A549 (cell line): Measurements from ENCODE around the gene FRY. TPM values are rescaled to one million over a fixed set of nuclear protein-coding genes. Genes with fewer than 3 reads are reported as not detected.

Source experiments
- ATAC-seq, 2 experiments: fragments of 200-7000 bp in 1 of 2; fragments of >200 bp in 1 of 2; cut with Nextera tagmentation in 1 of 2; cut with Tn5 transposase in 1 of 2; 3 replicates each; pipeline versions ENCODE4 v1.8.0 to v1.9.1; 2018 to 2020; ENCODE audit warnings: mild to moderate bottlenecking in 1 of 2, moderate library complexity in 1 of 2
- CTCF ChIA-PET: fragments of 300-600 bp; sonication (Branson Sonifier 250); formaldehyde crosslinking; extraction: SDS; loops from one replicate; lab custom pipeline; 2021; ENCODE audit warnings: antibody characterized with exemption, inconsistent platforms; lab: Yijun Ruan, JAX
- POLR2A ChIA-PET: fragments of 350-600 bp; formaldehyde crosslinking; extraction: SDS; loops from one replicate; lab custom pipeline; 2021; ENCODE audit warnings: antibody characterized with exemption, inconsistent platforms; lab: Yijun Ruan, JAX
- DNase-seq, 2 experiments: peaks; one replicate each; pipeline versions ENCODE4 v3.0.0 to v3.0.0-alpha.2; 2011 to 2016; ENCODE audit warnings: low read depth in 1 of 2, low spot score in 1 of 2
- FAIRE-seq: peaks from 2 replicates; lab custom pipeline; 2011; peaks lifted over from hg19 to GRCh38; lab: Jason Lieb, UNC
- H3K27ac ChIP-seq, 2 experiments: fragments of >200 bp; sonication (Bioruptor Twin); formaldehyde crosslinking; 3 replicates each; pipeline ENCODE4 v1.5.1; 2016 to 2017
- H3K4me1 ChIP-seq: fragments of >200 bp; sonication (Bioruptor Twin); formaldehyde crosslinking; 3 replicates; pipeline ENCODE4 v1.6.1; 2016
- H3K4me2 ChIP-seq: fragments of >200 bp; sonication (Bioruptor Twin); formaldehyde crosslinking; 3 replicates; pipeline ENCODE4 v1.6.1; 2016
- H3K4me3 ChIP-seq: fragments of >200 bp; sonication (Bioruptor Twin); formaldehyde crosslinking; 3 replicates; pipeline ENCODE4 v1.5.1; 2016
- H3K9me3 ChIP-seq: fragments of >200 bp; sonication (Bioruptor Twin); formaldehyde crosslinking; 3 replicates; pipeline ENCODE4 v1.6.1; 2016
- BHLHE40 ChIP-seq: IDR thresholded peaks from 2 replicates; pipeline ENCODE4 v1.6.1; 2012; ENCODE audit warnings: low read depth, low read length, inconsistent platforms
- CBX2 ChIP-seq: fragments of 200-600 bp; sonication (generic); IDR thresholded peaks from 2 replicates; pipeline ENCODE4 v1.6.1; 2016; ENCODE audit warnings: low read depth, mild to moderate bottlenecking, borderline replicate concordance
- CBX8 ChIP-seq: fragments of 200-600 bp; sonication (generic); IDR thresholded peaks from 2 replicates; pipeline ENCODE4 v1.6.1; 2016
- E2F6 ChIP-seq: IDR thresholded peaks from 2 replicates; pipeline ENCODE4 v1.6.1; 2012; ENCODE audit warnings: low read depth, borderline replicate concordance
- EHF ChIP-seq: fragments of 250-450 bp; sonication (Bioruptor Pico); IDR thresholded peaks from 2 replicates; pipeline ENCODE4 v1.5.0; 2020; ENCODE audit warnings: mild to moderate bottlenecking
- EHMT2 ChIP-seq: fragments of 200-600 bp; sonication (generic); IDR thresholded peaks from 2 replicates; pipeline ENCODE4 v1.6.1; 2016; ENCODE audit warnings: antibody characterized with exemption, low read depth, mild to moderate bottlenecking, moderate library complexity
- EP300 ChIP-seq, 2 experiments: fragments of >200 bp; sonication (Bioruptor Twin); formaldehyde crosslinking; IDR thresholded peaks; 2 replicates in 1 of 2; 3 replicates in 1 of 2; pipeline ENCODE4 v1.6.1; 2016 to 2017
- HDAC2 ChIP-seq: fragments of 200-600 bp; sonication (generic); IDR thresholded peaks from 2 replicates; pipeline ENCODE4 v1.6.1; 2016
- HES2 ChIP-seq: fragments of >200 bp; sonication (Bioruptor Twin); formaldehyde crosslinking; IDR thresholded peaks from 2 replicates; pipeline ENCODE4 v1.6.1; 2016
- HEYL ChIP-seq: fragments of 250-450 bp; sonication (Bioruptor Pico); IDR thresholded peaks from 2 replicates; pipeline ENCODE4 v1.8.0; 2021; ENCODE audit warnings: mild to moderate bottlenecking, moderate library complexity
- JUNB ChIP-seq: fragments of >200 bp; sonication (Bioruptor Twin); formaldehyde crosslinking; IDR thresholded peaks from 2 replicates; pipeline ENCODE4 v1.6.1; 2016
- KDM5A ChIP-seq: fragments of 200-600 bp; sonication (generic); IDR thresholded peaks from 2 replicates; pipeline ENCODE4 v1.6.1; 2016; ENCODE audit warnings: antibody characterized with exemption, mild to moderate bottlenecking
- MAFK ChIP-seq: fragments of 450-650 bp; IDR thresholded peaks from 2 replicates; pipeline ENCODE4 v1.6.1; 2014; ENCODE audit not compliant: partially characterized antibody
- MAX ChIP-seq: IDR thresholded peaks from 2 replicates; pipeline ENCODE4 v1.6.1; 2012
- MAZ ChIP-seq: fragments of 150-350 bp; IDR thresholded peaks from 2 replicates; pipeline ENCODE4 v1.6.1; 2014; ENCODE audit warnings: antibody characterized with exemption, low read depth, low read length, borderline replicate concordance
- NFE2L2 ChIP-seq: fragments of 150-350 bp; conservative IDR thresholded peaks from 2 replicates; pipeline ENCODE4 v1.6.1; 2014; ENCODE audit warnings: low read length
- NPAS2 ChIP-seq: fragments of 250-450 bp; sonication (Bioruptor Pico); IDR thresholded peaks from 2 replicates; pipeline ENCODE4 v1.8.0; 2022; ENCODE audit warnings: mild to moderate bottlenecking, moderate library complexity, borderline replicate concordance
- POLR2A ChIP-seq: IDR thresholded peaks from 2 replicates; pipeline ENCODE4 v1.6.1; 2012; ENCODE audit warnings: mild to moderate bottlenecking, low read length
- RARB ChIP-seq: fragments of 250-450 bp; sonication (Bioruptor Pico); IDR thresholded peaks from 2 replicates; pipeline ENCODE4 v1.8.0; 2021; ENCODE audit warnings: mild to moderate bottlenecking, moderate library complexity
- RFX5 ChIP-seq: fragments of 450-650 bp; IDR thresholded peaks from 2 replicates; pipeline ENCODE4 v1.7.1; 2014; ENCODE audit warnings: antibody characterized with exemption, mild to moderate bottlenecking, moderate library complexity
- RNF2 ChIP-seq: fragments of 200-600 bp; sonication (generic); IDR thresholded peaks from 2 replicates; pipeline ENCODE4 v1.6.1; 2016; ENCODE audit warnings: low read depth, mild to moderate bottlenecking, antibody characterized with exemption, moderate library complexity, borderline replicate concordance
- SMC3 ChIP-seq: fragments of >200 bp; sonication (Bioruptor Twin); formaldehyde crosslinking; IDR thresholded peaks from 3 replicates; pipeline ENCODE4 v1.6.1; 2018; ENCODE audit warnings: inconsistent platforms
- SREBF2 ChIP-seq: fragments of 450-650 bp; IDR thresholded peaks from 2 replicates; pipeline ENCODE4 v1.6.1; 2014; ENCODE audit warnings: mild to moderate bottlenecking, moderate library complexity
- TFCP2L1 ChIP-seq: fragments of 250-450 bp; sonication (Bioruptor Pico); IDR thresholded peaks from 2 replicates; pipeline ENCODE4 v1.5.0; 2021; ENCODE audit warnings: mild to moderate bottlenecking
- TP53 ChIP-seq: fragments of 250-450 bp; sonication (Bioruptor Pico); IDR thresholded peaks from 2 replicates; pipeline ENCODE4 v1.5.0; 2021; ENCODE audit warnings: mild to moderate bottlenecking, moderate library complexity
- USF2 ChIP-seq: fragments of 450-650 bp; IDR thresholded peaks from 2 replicates; pipeline ENCODE4 v1.6.1; 2014; ENCODE audit warnings: antibody characterized with exemption
- ZFP36 ChIP-seq: fragments of 450-650 bp; IDR thresholded peaks from 2 replicates; pipeline ENCODE4 v1.6.1; 2014; ENCODE audit warnings: borderline replicate concordance; ENCODE audit not compliant: partially characterized antibody
- WGBS: methylation state at CpG from one replicate; pipeline ENCODE4 v1.1.6; 2017; ENCODE audit errors: missing lambda C conversion rate; 5-methylcytosine and 5-hydroxymethylcytosine counted together
- polyA plus RNA-seq, 4 experiments: library from polyadenylated mRNA; depleted of rRNA in 3 of 4; stranded (reverse); fragments of >200 nt; fragmentation: RNase III in 1 of 4; extraction: RNeasy Plus Mini Kit Qiagen cat#74134 plus additional on column Dnase treatment in 1 of 4; gene quantifications; 2 replicates in 3 of 4; 3 replicates in 1 of 4; pipeline ENCODE4 v1.2.3, GENCODE V29; 2011 to 2017

Gene FRY
- polyA plus RNA-seq, 2 of the 4 experiments (the other 2 are of a cell fraction), result 0.08 to 0.26 TPM

GRCh38 chr13:32075170-32075851 is 43.7 kb downstream of the FRY start:
- H3K9me3 ChIP-seq, result no peaks in the 10 kb centered on the region
- H3K4me3 ChIP-seq, result no peak overlapping the region
- CTCF ChIA-PET, result no interaction called here
- H3K4me2 ChIP-seq, result no peak overlapping the region
- no peaks in the 10 kb centered on the region for H3K4me1 ChIP-seq
- TF ChIP-seq EHMT2 (no peak), NPAS2 (CRISPR knock-in tag) (no peak), HES2 (no peak), CBX2 (no peak), ZFP36 (no peak)
- POLR2A ChIA-PET, result no interaction called here
- FAIRE-seq (no peak), ATAC-seq (no peak), DNase-seq (no peak)
- H3K27ac ChIP-seq, result no peak overlapping the region
- 35% methylated on average over 2 of the region's 2 CpGs for WGBS

- TF ChIP-seq JUNB (no peak), NFE2L2 (no peak), EHMT2 (no peak), EHF (CRISPR knock-in tag) (no peak), HEYL (CRISPR knock-in tag) (no peak), MAFK (no peak), KDM5A (no peak), MAZ (no peak), RFX5 (no peak), EP300 (IDR thresholded peaks at IDR 0.05) (no peak), BHLHE40 (no peak), SMC3 (no peak), CBX2 (no peak), MAX (no peak), TFCP2L1 (CRISPR knock-in tag) (no peak), E2F6 (no peak)
These were observed 48.0 kb downstream of the FRY start for GRCh38 chr13:32079587-32079986.

GRCh38 chr13:32080328-32080744 is 48.8 kb downstream of the FRY start:
- no peak overlapping the region for H3K4me3 ChIP-seq
- POLR2A ChIA-PET, result no interaction called here
- CTCF ChIA-PET, result no interaction called here
- H3K27ac ChIP-seq, result no peak overlapping the region
- WGBS, result 0% methylated on average over 1 of the region's 1 CpG
- no peaks in the 10 kb centered on the region for H3K4me1 ChIP-seq
- DNase-seq, result no peak
- no peak for FAIRE-seq
- H3K4me2 ChIP-seq, result no peak overlapping the region
- H3K9me3 ChIP-seq, result no peaks in the 10 kb centered on the region
- no peak; a peak in 1 of 6 replicates for ATAC-seq
- TF ChIP-seq HDAC2 (no peak), HES2 (no peak), SREBF2 (no peak), MAX (no peak), USF2 (no peak), RARB (CRISPR knock-in tag) (no peak), POLR2A (no peak), RNF2 (no peak), CBX8 (no peak), TP53 (CRISPR knock-in tag) (no peak)

More at GRCh38 chr13:32079587-32079986, 48.0 kb downstream of the FRY start:
- no peak for DNase-seq
- FAIRE-seq, result no peak
- H3K27ac ChIP-seq, result no peak overlapping the region
- no peak overlapping the region for H3K4me2 ChIP-seq
- 55% methylated on average over 3 of the region's 3 CpGs for WGBS
- no peaks in the 10 kb centered on the region for H3K9me3 ChIP-seq
- no peak for ATAC-seq
- POLR2A ChIA-PET, result no interaction called here
- no peaks in the 10 kb centered on the region for H3K4me1 ChIP-seq
- H3K4me3 ChIP-seq, result no peak overlapping the region
- CTCF ChIA-PET, result no interaction called here
